ENCODE measurements around the gene PCDHB6. TPM values are rescaled to one million over a fixed set of nuclear protein-coding genes. Genes with fewer than 3 reads are reported as not detected.
"Not testable (repeated sequence)": the region's sequence is repeated elsewhere in the genome, so short reads cannot be mapped to it uniquely, and the experiment has no call there.

The PCDHB6 gene
- total RNA-seq, 1 donor from 2014 or later, result 0.07 TPM

DNA sequence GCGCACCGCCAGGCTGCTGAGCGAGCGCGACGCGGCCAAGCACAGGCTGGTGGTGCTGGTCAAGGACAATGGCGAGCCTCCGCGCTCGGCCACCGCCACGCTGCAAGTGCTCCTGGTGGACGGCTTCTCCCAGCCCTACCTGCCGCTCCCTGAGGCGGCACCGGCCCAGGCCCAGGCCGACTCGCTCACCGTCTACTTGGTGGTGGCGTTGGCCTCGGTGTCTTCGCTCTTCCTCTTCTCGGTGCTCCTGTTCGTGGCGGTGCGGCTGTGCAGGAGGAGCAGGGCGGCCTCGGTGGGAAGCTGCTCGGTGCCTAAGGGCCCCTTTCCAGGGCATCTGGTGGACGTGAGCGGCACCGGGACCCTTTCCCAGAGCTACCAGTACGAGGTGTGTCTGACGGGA, 51.8 kb downstream of the PCDHB6 start:
- not testable (repeated sequence) for DNase-seq (ENCODE audit: low read depth, low spot score)

Other genes starting within 250 kb of the PCDHB6 start
- gene PCDHAC1, start 223.8 kb upstream of the PCDHB6 start, total RNA-seq, result 0.07 TPM in 2 replicates
- 2.0 and 2.5 TPM in 2 replicates for gene PCDHAC2, start 183.6 kb upstream of the PCDHB6 start, total RNA-seq
- not detected in 2 replicates for gene PCDHB1, start 98.7 kb upstream of the PCDHB6 start, total RNA-seq
- gene PCDHB2, start 55.4 kb upstream of the PCDHB6 start, total RNA-seq, result 1.4 and 2.9 TPM in 2 replicates
- 0.20 and 0.35 TPM in 2 replicates for gene PCDHB3, start 49.6 kb upstream of the PCDHB6 start, total RNA-seq
- gene PCDHB4, start 28.2 kb upstream of the PCDHB6 start, total RNA-seq, result 0.04 and 0.07 TPM in 2 replicates
- 0.39 and 0.53 TPM in 2 replicates for gene PCDHB5, start 14.9 kb upstream of the PCDHB6 start, total RNA-seq
- gene PCDHB7, start 22.6 kb downstream of the PCDHB6 start, total RNA-seq, result 0.28 and 0.40 TPM in 2 replicates
- 0.04 and 0.07 TPM in 2 replicates for gene PCDHB8, start 27.7 kb downstream of the PCDHB6 start, total RNA-seq
- gene PCDHB16, start 32.3 kb downstream of the PCDHB6 start, total RNA-seq, result under 0.01 and 0.13 TPM in 2 replicates
- gene PCDHB9, start 37.1 kb downstream of the PCDHB6 start, total RNA-seq, result 0.04 and 0.07 TPM in 2 replicates
- 0.33 and 0.46 TPM in 2 replicates for gene PCDHB10, start 42.3 kb downstream of the PCDHB6 start, total RNA-seq
- gene PCDHB11, start 49.6 kb downstream of the PCDHB6 start, total RNA-seq, result 0.13 and 0.25 TPM in 2 replicates
- gene PCDHB12, start 58.7 kb downstream of the PCDHB6 start, total RNA-seq, result 0.21 and 0.33 TPM in 2 replicates
- gene PCDHB13, start 63.9 kb downstream of the PCDHB6 start, total RNA-seq, result 0.33 and 0.99 TPM in 2 replicates
- gene PCDHB14, start 73.3 kb downstream of the PCDHB6 start, total RNA-seq, result 0.53 and 0.78 TPM in 2 replicates
- 0.26 and 0.95 TPM in 2 replicates for gene PCDHB15, start 95.3 kb downstream of the PCDHB6 start, total RNA-seq
- gene SLC25A2, start 154.0 kb downstream of the PCDHB6 start, total RNA-seq, result 0.13 and 0.32 TPM in 2 replicates
- 70.7 and 109 TPM in 2 replicates for gene TAF7, start 170.7 kb downstream of the PCDHB6 start, total RNA-seq
- gene PCDHGA1, start 180.5 kb downstream of the PCDHB6 start, total RNA-seq, result 0.20 and 0.28 TPM in 2 replicates
- 0.79 and 0.92 TPM in 2 replicates for gene PCDHGA2, start 188.7 kb downstream of the PCDHB6 start, total RNA-seq
- 0.21 and 0.26 TPM in 2 replicates for gene PCDHGA3, start 193.8 kb downstream of the PCDHB6 start, total RNA-seq
- gene PCDHGB1, start 200.0 kb downstream of the PCDHB6 start, total RNA-seq, result 0.59 and 0.63 TPM in 2 replicates
- gene PCDHGA4, start 205.0 kb downstream of the PCDHB6 start, total RNA-seq, result 2.0 and 3.5 TPM in 2 replicates
- 1.3 TPM in 2 replicates for gene PCDHGB2, start 209.9 kb downstream of the PCDHB6 start, total RNA-seq
- 0.35 and 0.40 TPM in 2 replicates for gene PCDHGA5, start 214.1 kb downstream of the PCDHB6 start, total RNA-seq
- gene PCDHGB3, start 220.2 kb downstream of the PCDHB6 start, total RNA-seq, result 1.3 and 1.6 TPM in 2 replicates
- 1.3 and 1.4 TPM in 2 replicates for gene PCDHGA6, start 223.8 kb downstream of the PCDHB6 start, total RNA-seq
- gene PCDHGA7, start 232.7 kb downstream of the PCDHB6 start, total RNA-seq, result 0.59 and 0.95 TPM in 2 replicates
- 9.3 and 12.4 TPM in 2 replicates for gene PCDHGB4, start 237.6 kb downstream of the PCDHB6 start, total RNA-seq
- 0.46 and 0.95 TPM in 2 replicates for gene PCDHGA8, start 242.6 kb downstream of the PCDHB6 start, total RNA-seq
- 8.7 and 12.3 TPM in 2 replicates for gene PCDHGB5, start 247.9 kb downstream of the PCDHB6 start, total RNA-seq